Ramos (cell line): ENCODE results near the gene FAM107B.

Experiments used
- in situ Hi-C: fragments of 300-500 bp; cut with MboI; formaldehyde crosslinking; loops from one replicate; pipeline ENCODE4 v1.14.3; 2022; ENCODE audit warnings: low sequenced_read_pairs; ENCODE audit not compliant: unreplicated experiment

FAM107B gene

DNA sequence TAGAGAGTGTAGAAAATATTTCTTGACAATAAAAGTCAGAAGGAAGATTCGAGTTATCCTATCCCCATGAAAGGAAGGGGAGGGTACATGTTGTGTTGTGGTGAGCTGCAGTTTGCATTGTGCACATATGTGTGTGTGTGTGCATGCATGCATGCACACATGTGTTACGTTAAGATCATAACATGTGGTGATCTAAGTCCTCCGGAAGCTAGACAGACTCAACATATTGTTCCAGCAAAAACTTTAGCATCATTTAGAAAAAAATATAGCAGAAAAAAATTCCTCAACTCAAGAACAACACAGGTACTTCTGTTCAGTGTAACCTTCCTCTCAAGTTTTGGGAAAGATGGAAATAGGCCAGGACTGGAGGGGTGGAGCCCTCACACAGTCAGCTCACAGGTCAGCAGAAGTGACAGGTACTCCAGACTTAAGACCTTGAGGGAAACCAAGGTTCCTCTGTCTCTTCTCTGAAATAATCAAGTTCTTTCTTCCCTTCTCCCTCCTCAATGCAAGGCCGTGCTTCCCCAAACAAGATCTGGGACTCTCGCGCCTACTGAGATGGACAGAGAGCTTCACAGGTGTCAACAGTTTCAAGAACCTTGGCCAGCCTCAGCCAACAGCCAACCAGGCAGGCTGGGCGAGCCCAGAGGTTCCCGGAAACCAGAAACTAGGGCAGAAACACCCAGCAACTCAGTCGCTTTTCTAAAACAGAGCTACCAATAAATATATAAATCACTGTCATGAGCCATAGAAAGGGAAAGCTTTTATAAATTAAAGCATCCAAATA is 205.2 kb downstream of the FAM107B start:
- in situ Hi-C loops = no loop called here

DNA sequence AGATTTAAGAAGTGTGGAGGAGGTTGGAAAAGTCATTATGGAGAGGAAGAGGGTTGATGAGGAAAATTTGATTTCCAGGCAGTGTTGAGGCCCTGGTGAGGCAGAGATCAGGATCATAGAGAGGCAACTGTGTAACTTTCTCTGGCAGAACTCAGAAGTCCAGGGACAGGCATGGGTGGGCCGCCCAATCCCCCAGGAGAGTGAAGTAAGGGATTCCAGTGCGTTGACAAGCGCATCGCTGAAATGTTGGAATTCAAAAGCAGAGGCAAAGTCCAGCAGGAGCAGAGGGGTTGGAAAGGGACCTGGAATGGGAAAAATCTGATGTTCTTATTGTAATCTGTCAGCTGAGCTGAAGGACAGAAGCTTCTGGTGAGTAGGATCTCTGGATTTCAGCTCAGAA is 207.3 kb downstream of the FAM107B start:
- in situ Hi-C loops = no loop called here

DNA sequence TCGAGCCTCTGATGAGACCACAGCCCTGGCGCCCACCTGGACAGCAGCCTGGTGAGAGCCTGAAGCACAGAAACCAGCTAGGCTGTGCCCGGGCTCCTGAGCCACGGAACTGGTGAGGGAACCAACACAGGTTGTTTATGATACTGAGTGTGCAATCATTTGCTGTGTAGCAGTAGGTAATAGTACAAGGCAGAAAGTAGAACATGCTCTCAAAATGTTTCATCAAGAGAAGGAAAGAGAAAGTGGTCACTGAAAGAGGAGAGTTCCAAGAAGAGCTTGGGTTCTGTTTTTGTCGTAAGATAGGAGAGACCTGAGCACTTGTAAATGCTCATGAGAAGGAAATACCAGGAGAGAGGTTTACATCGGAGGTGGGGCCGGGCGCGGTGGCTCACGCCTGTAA is 208.2 kb downstream of the FAM107B start:
- in situ Hi-C loops = no loop called here

DNA sequence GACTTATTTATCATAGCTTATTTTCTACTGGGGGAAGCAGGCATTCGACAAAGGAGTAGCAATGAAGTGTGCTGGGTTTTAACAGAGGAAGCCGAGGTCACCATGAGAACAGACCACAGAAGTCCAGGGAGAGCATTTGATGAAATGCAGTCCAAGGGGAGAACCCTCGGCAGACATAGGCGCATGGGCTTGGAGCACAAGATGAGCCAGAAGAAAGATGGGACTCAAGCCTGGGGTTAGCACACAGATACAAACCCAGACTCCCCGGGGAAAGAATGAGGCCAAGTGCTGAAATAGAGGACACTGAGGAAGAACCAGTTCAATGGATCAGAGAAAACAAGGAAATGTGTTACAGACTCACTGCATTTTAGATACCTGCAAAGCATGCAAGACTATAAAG is 209.5 kb downstream of the FAM107B start:
- in situ Hi-C loops = no loop called here

DNA sequence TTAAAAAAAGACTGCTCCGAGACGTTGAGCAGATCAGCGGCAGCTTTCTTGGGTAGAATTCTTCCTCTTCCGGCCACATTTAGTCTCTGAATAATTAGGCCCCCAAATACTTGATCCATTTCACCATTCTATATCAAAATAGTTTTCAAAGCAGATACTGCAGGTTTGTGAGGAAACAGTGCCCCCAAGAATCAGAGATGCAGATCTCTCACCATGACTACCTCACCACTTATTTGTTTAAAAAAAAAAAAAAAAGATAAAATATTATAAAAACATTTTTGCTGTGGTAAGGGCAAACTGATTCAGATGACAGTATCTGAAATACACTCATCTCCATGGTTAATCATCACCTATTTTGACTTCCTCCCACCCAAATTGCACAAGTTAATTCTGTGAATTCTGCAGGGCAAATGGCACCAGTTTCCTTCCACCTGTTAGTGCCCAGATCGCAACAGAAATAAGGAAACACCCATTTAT is 210.4 kb downstream of the FAM107B start:
- in situ Hi-C loops = no loop called here

DNA sequence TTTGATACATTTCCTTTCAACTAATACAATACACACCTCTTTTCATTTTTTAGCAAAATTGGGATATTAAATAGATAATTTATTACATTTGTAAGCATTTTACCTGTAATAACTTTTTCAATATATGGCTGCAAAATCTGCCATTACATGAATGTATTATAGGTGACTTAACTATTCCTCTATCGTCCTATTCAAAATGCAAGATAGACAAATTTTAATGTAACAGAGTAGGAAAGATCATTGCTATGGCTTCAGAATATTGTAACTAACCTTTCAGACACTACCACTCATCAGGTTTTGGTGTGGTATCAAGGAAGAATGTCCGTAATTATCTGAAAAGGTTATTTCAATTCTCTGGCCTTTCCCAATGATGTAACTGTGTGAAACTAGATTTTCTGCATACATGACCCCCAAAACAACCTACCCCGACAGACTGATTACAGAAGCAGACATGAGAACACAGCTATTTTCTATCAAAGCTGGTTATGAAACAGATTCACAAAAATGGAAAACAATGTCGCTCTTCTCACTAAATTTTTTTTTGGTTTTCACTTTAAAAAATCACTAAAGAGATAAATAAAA is 211.2 kb downstream of the FAM107B start:
- in situ Hi-C loops = no loop called here

DNA sequence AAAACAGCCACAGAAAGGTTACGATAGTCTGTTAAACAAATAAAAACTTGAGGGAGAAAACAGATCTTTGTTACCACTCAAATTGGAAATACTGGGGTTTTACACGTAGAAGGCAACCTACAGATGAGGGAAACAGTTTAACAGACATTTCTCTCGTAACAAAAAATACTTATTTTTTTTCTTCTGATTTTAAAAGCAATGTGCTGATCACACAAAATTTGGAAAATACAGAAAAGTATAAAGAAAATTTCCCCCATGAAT is 211.7 kb downstream of the FAM107B start:
- in situ Hi-C loops = no loop called here

DNA sequence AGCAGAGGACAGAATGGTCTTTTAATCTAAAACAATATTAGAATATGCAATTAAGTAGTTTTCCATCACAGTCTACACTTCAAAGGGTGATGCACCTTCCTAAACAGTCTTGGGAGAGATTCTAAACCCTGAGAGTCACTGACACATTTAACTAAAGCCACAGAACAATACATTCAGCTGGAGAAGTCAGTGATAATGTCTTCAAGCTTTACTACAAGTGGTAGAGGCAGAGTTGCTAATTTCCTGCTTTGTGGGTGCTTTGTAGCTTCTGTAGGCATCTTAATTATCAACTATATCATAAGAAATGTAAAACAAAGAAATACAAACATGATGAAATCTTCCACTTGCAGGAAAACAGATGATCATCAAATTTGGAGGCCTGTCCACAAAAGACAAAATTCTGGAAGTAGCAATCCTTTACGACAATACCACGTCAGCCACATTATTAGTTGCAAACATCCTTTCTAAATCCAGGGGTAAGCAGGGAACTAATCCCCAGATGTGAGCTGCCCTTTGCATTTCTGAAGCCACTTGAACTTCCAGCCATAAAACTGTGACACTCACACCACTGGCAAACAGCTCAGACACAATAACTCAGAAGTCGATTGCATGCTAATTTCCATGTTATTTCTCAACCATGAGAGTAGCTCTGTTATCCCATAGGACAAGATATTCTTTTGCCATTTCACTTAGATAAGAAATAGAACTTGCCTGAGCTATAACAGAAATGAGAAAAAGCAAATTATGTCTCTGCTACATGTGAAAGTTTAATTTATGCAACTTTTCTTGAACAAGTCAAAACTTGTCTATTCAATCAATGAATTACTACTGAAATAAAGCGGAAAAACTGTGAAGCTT is 212.2 kb downstream of the FAM107B start:
- in situ Hi-C loops = no loop called here

DNA sequence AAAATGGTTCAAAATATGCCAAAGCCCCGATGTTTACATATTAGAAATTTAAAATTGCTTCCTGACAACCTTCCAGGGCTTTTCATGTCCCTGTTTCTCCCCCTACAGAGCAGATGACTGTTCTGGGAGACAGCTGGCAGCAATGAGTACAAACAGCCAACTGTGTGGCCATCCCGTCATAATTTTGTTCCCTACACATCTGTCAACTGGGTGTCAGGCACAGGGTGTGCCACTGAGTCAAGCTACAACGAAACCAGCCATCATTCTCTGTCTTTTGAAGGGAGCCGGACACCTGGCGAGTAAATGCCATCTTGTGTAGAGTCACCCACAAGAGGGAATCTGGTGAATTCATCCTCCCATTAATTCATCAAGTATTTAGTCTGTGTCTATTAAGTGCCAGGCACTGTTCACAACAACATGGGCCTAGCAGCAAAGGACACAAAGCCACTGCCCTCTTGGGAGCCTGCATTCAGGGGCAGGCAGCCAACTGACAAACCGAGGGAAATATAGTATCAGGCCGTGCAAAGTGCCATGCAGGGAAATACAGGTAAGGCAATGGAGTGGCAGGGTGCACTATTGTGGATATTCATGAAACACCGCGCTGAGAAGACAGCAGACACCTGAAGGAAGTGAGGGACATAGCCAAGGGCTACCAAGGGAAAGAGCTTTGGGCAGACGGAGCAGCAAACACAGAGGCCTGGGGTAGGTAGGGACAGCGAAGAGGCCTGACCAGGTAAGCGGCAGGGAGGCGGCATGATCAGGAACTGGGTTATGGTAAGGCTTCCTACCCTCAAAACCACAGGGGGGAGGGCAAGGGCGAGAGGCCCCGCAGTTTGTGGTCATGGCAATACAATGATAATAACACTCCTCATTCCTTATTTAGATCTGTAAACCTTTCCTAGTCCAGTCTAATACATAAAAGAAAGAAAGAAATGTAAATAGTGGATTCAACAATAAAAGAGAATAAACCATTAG is 213.6 kb downstream of the FAM107B start:
- in situ Hi-C loops = no loop called here

DNA sequence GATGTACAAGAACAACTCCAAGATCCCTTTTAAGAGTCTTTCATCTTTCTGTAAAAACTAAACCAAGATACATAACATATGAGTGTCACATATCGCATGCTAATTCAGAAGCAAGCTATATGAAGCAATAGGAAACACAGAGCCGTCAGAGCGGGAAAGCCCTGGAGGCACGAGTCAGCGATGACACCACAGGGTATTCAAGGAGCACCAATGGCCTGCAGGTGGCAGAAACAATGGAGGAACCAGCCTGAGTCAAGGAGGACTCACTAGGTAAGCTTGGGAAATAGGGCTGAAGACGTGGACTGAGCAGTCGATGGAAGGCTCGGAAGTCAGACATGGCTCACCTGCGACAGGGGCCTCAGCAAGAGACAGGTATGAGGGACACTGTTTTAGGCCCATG is 214.4 kb downstream of the FAM107B start:
- in situ Hi-C loops = no loop called here

DNA sequence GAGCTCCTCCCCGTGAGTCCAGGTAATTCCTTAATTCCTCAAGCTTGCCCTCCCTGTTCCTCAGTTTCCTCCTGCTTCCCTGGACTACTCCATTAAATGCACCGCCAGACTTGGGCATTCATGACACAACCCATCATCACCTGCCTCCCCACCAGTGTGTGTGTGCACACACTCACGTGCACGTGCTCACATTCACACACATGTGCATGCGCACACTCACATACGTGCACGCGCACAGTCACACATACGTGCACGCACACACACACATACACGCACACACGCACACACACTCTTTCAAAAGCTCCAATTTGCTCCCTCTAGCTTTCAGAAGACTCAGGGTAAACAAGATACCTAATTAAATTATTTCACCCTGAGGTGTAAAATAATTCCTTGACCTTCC is 216.7 kb downstream of the FAM107B start:
- in situ Hi-C loops = no loop called here

DNA sequence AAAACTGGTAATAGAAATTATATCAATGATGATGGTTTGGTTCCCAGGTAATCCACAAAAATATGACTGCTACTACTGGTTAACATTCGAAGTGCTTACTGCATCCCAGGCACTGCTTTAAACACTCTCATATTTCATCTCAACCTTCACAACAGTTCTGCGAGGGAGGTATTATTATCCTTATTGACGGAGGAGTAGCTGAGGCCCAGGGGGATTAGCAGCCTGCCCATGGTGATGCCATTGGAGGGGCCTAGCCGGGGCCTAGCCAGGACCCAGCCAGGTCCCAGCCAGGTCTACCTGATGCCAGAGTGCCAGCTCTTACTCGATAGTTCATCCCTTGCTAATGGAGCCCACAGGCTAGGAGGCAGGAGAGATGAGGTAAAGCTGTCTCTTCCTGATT is 217.1 kb downstream of the FAM107B start:
- in situ Hi-C loops = no loop called here

DNA sequence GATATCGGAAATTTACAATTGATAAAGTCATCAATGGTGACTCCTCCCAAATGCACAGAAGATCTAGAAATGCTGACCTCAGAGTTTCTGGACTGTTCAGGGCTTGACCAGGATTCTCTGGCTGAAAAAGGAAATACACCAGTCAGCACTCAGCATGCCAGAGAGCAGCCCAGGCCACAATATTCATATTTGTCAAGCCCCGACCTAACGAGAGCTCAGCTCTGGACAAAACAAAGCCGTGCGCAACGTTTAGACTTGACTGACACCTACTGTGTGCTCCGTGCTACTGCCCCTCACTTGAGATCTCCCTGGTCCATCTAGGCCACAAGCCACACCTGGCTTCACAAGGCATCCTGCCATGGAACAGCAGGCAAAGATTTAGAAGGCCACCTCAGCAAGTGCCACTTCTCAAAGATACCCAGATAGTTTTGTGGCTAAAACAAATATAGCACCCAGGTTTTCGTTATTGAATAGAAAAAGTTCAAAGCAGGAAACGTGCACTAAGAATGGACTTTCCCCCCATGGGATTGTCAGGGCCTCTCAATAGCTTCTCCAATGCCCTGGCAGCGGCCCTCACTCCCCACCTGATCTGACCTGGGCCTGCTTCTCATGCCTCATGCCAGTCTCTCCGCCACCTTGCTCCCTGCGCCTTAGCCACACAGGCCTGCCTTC is 218.3 kb downstream of the FAM107B start:
- in situ Hi-C loops = no loop called here

DNA sequence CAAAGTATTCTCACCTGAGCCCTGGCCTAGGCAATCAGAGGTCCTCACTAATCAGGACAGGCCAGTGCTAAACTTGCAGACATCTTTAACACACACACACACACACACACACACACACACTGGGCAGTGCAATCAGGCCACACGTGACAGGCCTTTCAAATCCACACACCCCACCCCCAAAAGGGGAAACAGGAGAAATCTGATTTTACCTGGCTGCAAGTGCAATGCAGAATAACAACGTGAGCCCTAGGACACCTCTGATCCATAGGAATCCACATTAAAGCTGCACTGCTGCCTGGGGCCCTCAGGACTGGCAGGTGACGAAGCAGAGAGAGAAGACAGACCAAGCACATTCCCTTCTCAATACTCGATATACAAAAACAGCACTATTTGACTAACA is 218.9 kb downstream of the FAM107B start:
- in situ Hi-C loops = no loop called here

DNA sequence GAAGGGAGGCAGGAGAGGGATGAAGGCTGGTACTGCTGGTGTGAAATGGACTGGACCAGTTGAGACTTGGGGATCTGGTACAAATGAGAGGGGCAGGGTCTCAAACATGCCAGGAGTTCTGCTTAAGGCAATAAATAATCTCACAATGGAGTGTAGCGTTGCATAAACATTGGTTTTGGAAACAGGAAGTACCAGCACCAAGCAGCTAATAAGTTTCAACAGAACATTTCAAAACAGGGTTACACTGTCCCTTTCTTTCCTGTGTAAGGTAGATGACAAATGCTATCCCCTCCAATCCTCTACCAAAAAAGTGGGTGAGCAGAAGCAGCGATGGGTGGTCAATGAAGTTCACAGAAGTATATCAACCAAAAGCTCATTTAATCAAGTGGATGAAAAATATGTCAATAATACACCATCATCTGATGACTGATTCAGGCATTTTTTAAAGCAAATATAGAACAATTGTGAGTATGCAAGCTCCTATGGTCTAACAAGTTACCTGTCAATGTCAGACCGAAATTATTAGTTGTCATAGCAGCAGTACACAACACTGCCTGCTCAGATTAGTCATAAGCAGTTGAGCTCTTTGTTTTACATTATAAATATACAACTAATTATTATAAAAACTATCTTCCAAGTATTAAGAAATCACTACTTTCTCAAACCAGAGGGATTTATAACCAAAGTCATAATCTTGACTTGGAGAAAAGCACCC is 220.0 kb downstream of the FAM107B start:
- in situ Hi-C loops = no loop called here

DNA sequence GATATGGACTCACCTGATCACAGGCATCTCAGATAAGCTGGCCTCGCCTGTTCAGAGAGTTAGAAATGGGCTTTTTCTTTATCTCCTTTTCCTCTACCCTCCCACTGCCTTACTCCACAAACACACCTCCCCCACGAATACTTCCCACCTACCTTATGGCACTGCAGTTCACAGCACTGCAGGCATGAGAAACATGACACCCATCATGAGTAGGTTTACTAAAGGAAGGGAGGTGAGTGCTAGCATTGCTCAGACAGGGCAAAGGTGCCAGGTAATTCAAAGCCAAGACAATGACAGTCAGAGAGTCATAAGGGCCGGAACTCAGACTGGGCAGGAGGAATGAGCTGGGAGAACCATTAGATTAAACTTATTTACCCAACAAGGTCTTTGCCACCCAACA is 220.6 kb downstream of the FAM107B start:
- in situ Hi-C loops = no loop called here

DNA sequence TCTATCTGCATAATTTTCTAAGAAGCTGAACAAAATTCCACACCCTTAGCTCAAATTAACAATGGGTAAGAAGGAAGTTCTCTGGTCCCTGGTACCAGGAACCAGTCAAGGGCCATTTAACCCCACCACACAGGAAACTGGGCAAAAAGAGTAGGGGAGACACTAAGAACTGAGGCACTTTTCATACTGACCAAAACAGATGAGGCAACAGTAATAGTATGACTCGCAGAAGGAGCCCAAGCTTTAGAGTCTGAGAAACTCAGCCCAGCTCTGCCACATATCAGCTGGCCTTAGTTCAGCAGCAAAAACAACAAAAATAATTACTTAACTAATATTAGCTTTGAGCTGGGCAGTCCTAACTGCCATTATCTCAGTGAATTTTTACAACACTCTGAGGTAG is 221.2 kb downstream of the FAM107B start:
- in situ Hi-C loops = no loop called here

DNA sequence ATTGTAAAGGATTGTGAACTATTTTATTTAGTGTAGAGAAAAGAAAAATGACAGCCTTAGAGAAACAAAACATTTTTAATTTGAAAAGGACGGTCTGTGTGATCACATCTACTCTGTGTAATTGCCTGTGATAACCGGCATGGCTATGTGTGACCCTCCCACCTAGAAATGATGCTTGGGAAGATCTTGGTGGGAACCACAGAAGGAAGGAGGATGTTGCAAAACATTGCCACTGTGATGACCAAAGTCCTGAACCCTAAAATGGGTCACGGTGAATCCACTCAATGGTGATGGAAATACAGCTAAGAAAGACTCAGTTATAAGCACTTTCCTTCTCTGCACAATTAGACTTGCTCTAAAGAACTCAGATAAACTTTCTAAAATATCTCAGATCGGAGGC is 222.7 kb downstream of the FAM107B start:
- in situ Hi-C loops = no loop called here

DNA sequence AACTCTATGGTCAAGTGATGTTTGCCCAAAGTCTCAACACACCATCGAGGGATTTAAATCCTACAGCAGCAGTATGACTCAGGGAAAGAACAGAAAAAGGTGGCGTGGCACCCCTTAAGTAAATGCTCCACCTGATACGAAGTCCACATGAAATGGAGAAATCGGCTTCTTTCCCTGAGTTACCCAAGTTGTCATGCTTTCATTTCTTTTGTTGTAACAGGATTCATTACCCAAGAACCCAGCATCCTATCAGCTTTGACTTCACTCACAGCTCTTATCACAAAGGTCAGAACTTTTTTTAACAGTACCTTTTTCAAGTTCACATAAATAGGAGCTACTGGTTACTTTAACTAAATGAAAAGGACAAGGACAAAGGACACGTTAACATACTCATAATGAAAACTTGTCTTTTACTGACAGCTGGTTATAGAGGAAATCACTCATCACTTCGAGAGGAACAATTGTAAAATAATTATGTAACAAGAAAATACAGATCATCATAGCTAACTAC is 224.2 kb downstream of the FAM107B start:
- in situ Hi-C loops = no loop called here
